HG03432 (cell line): ENCODE measurements around the gene VEPH1.

Experiments
- ATAC-seq: cut with Tn5 transposase; IDR thresholded peaks from one replicate; pipeline ENCODE4 v1.9.1; 2021; ENCODE audit warnings: mild to moderate bottlenecking, moderate library complexity; ENCODE audit not compliant: unreplicated experiment

Gene VEPH1

GRCh38 chr3:157313186-157313585 lies 190.0 kb downstream of the VEPH1 start:
- no peak for ATAC-seq

GRCh38 chr3:157312376-157312745 lies 190.9 kb downstream of the VEPH1 start:
- ATAC-seq = no peak

- no peak for ATAC-seq
Measured at GRCh38 chr3:157311633-157312375, 191.4 kb downstream of the VEPH1 start.

GRCh38 chr3:157310329-157311052 lies 192.7 kb downstream of the VEPH1 start:
- peak; percentile 61 for ATAC-seq

GRCh38 chr3:157306502-157306901 lies 196.7 kb downstream of the VEPH1 start:
- ATAC-seq = no peak

GRCh38 chr3:157305392-157305791 lies 197.8 kb downstream of the VEPH1 start:
- no peak for ATAC-seq

- no peak for ATAC-seq
Measured at GRCh38 chr3:157301755-157302154, 201.5 kb downstream of the VEPH1 start.

- ATAC-seq = no peak
Measured at GRCh38 chr3:157300981-157301663, 202.1 kb downstream of the VEPH1 start.

GRCh38 chr3:157300094-157300493 lies 203.1 kb downstream of the VEPH1 start:
- no peak for ATAC-seq

- no peak for ATAC-seq
Measured at GRCh38 chr3:157297328-157297915, 205.8 kb downstream of the VEPH1 start.

GRCh38 chr3:157294953-157295352 lies 208.3 kb downstream of the VEPH1 start:
- ATAC-seq = no peak

GRCh38 chr3:157294491-157294890 lies 208.7 kb downstream of the VEPH1 start:
- ATAC-seq = no peak

- ATAC-seq = no peak
Measured at GRCh38 chr3:157290766-157291165, 212.4 kb downstream of the VEPH1 start.

- no peak for ATAC-seq
Measured at GRCh38 chr3:157285966-157286365, 217.2 kb downstream of the VEPH1 start.

GRCh38 chr3:157285141-157285540 lies 218.1 kb downstream of the VEPH1 start:
- no peak for ATAC-seq

GRCh38 chr3:157284688-157285087 lies 218.5 kb downstream of the VEPH1 start:
- no peak for ATAC-seq

GRCh38 chr3:157282261-157283191 lies 220.7 kb downstream of the VEPH1 start:
- no peak for ATAC-seq

GRCh38 chr3:157280786-157281185 lies 222.4 kb downstream of the VEPH1 start:
- ATAC-seq = no peak

GRCh38 chr3:157280354-157280753 lies 222.9 kb downstream of the VEPH1 start:
- no peak for ATAC-seq

- no peak for ATAC-seq
Measured at GRCh38 chr3:157279237-157279636, 224.0 kb downstream of the VEPH1 start.
